Muscle of arm (tissue), 12 donors: ENCODE data around the gene ADRA2A. TPM values are rescaled to one million over a fixed set of nuclear protein-coding genes. Genes with fewer than 3 reads are reported as not detected.

Experiments
- DNase-seq: peaks from one replicate; pipeline ENCODE4 v3.0.0-alpha.2; 2013
- polyA plus RNA-seq, 12 donors: library from polyadenylated mRNA; unstranded; fragments of 120-200 nt; gene quantifications; one replicate each; pipeline ENCODE4 v1.2.1, GENCODE V29; 2013; ENCODE audit not compliant: insufficient read length in 12 of 12

ADRA2A gene
- polyA plus RNA-seq, 12 donors, result 2.1 to 5.1 (median 4.0) TPM; not detected in 1

DNA sequence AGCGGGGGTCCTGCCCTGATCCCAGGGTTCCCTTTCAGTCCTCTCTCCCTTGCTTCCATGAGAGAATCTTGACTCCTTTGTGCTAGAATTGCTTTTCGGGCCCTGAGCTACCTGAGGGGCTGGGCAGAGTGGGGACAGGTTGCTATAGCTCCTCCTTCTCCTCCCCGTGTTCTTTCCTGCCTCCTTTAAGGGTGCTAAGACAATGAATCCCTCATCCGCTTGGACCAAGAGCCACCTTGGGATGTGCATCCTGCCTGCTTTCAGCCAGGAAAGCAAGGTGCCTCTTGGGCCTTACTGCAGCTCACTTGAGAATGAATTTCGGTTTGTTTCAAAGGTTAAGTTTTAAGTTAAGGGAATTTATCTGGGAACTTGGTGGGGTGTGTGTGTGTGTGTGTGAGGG, 53.6 kb downstream of the ADRA2A start:
- no peak for DNase-seq

Other genes with a start within 250 kb of the ADRA2A start
- gene PDCD4, start 205.1 kb upstream of the ADRA2A start, polyA plus RNA-seq, result 1,000 to 10,000 TPM in 1 of 12 donors, 100 to 1,000 TPM in 11; 147 to 2,025 (median 175) TPM
- gene BBIP1, start 157.8 kb upstream of the ADRA2A start, polyA plus RNA-seq, result 10 to 100 TPM in 11 of 12 donors, not detected in 1; 16.2 to 62.7 (median 33.7) TPM
- 10 to 100 TPM in 11 of 12 donors, not detected in 1; 30.6 to 37.7 (median 35.5) TPM for gene SHOC2, start 157.4 kb upstream of the ADRA2A start, polyA plus RNA-seq